Activated CD8-positive, alpha-beta memory T cell treated with anti-CD3 and anti-CD28 coated beads, Interleukin-2, amount 50 U/mL, for 24 hours (primary cell): ENCODE measurements around the gene LAPTM4A.
"Not testable (repeated sequence)": the region's sequence is repeated elsewhere in the genome, so short reads cannot be mapped to it uniquely, and the experiment has no call there.

Experiments
- DNase-seq: peaks from one replicate; pipeline ENCODE4 v3.0.0-alpha.2; 2020; ENCODE audit errors: extremely low read depth

The LAPTM4A gene

GRCh38 chr2:20051532-20052228, at the start of gene LAPTM4A:
Gene LAPTM4A, minus strand, starts transcription at chr2:20051628. Its CDS starts 108 bp downstream, at chr2:20051520.
- peak; percentile 95 for DNase-seq

GRCh38 chr2:20100711-20101110, 49.3 kb upstream of the LAPTM4A start:
- DNase-seq, result no peak

GRCh38 chr2:20099780-20100179, 48.4 kb upstream of the LAPTM4A start:
- no peak for DNase-seq

- DNase-seq, result peak; percentile 60
Measured at GRCh38 chr2:20097889-20098714, 46.7 kb upstream of the LAPTM4A start.

- no peak for DNase-seq
Measured at GRCh38 chr2:20095469-20095868, 44.0 kb upstream of the LAPTM4A start.

GRCh38 chr2:20094955-20095354, 43.5 kb upstream of the LAPTM4A start:
- DNase-seq, result no peak

GRCh38 chr2:20094142-20094755, 42.8 kb upstream of the LAPTM4A start:
- DNase-seq, result no peak

DNA sequence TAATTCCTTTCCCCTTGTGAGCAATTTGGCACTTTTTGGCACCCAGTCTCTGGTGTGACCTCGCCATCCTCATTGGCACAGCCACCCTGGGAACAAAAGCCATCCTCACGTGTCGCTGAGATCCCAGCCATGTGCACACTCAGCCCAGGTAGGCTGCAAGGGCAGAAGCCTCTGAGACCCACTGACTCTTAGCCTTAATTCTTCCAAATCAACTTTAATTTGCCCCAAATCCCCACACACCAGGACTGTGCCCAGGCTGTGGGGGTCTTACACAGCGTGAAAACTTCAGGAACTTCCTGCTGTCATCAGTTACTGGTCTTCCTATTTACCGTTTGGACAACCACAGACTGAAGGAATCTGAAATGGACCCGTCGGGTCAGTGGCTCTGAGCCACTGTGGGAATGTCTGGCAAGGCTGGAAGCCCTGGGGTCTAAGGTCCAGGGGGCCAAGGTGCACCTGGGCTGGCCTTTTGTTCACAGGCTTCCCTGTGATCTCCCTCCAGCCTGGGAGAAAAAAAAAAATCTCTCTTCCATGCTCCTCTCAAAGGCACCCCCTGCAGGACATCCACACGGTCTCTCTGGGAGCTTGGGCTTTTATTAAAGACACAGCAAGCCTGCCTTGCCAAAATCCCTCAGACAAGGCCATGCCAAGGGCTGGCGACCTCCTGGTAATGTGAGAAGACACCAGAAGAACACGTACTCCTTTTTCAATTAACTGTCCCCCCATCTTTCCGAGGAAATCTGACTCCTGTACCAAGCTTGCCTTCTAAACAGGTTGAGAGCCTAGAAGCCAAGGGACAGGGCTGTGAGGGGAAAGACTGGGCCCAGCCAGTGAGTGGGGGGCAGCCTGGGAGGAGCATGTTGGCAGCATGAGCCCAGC, 42.1 kb upstream of the LAPTM4A start:
- DNase-seq, result no peak

- DNase-seq, result no peak
Measured at GRCh38 chr2:20092901-20093235, 41.4 kb upstream of the LAPTM4A start.

DNA sequence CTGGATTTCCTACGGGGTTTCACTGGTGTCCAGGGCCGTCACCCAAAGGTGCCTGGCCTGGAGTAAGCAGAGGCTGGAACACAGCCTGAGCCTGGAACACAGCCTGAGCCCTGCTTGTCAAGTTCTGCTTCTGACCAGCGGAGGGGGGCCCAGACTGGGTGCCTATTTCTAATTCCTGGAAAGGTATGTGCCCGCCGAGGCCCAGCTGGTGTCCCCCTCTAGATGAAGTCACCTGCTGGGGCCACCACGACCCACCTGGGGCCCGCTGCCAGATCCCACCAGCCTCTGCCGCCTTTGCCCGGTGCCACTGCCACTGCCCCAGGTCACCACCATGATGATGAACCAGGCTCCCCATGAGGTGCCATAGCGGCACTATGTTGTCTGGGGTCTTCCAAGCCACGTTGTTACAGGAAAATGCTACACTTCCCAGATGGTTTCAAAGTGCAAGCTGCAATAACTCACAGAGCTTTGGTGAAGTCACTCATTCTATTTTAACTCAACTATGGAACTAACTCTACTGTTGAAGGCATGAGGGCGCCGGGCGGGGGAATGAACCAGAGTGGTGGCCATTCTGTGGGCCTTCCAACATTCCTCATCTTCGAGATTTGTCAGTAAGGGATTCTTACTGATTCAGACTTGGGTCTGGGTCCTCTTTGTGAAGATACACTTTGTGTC, 40.9 kb upstream of the LAPTM4A start:
- DNase-seq, result no peak

DNA sequence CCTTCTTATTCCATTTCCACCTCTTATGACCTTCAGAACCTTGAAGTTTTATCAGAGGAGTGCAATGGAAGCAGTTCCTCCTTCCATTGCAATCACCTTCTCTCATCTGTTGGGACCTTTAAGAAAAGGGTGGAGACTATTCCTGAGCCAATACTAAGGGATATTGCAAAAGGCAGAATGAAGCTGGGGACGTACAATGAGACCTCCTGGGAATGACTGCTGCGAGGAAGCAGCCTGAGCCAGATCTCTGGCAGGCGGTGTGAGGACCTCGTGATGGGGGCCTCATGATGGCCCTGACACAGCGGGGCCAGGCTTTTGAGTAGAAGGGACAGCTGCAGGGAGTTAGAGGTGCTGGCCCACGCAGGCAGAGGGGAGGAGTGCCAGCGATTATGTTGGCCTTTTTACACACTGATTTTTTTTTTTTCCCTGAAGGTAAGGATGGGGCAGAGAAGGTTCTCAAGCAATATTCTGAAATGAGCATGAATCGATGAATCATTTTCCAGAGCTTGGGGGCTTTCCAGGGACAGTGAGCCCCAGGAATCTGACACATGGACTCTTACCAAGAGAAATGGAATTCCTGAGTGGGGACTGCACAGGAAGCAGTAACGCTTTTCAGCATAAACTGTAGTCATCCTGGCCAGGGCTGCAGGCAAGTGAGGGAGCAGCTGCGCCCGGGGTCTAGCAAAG, 40.0 kb upstream of the LAPTM4A start:
- DNase-seq, result no peak

DNA sequence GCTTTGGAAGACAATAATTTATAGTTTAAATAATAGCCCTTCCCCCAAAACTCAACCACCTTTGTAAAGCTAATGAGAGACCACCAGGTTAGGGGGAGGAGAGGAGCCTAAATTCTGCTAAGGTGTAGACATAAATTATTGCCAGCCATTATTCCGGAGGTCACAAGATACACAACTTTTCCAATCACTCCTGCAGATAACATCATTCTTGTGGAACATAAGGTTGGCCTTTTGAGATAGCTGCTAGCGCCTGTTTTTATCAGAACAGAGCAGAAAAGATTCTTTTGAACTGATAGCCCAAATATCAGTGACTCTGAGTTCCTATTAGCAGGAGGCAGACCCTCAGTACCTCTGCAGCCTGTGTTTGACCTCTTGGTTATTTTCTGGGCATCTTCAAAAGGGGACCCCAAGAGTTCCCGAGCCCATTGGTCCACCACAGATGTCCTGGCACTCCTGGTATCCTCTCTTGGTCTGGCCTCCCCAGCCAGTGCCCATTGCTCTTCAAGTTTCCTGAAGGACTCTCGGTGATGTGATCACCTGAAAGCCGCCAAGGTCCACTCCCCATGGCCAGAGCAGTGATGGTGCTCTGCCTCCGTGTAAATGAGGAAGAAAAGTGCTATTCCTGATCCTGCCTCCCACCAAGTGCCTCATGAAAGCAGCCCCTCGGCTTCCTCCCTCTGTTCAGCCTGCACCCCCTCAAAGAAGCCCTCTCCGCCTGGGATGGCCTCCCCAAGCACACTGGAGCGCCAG, 38.5 kb upstream of the LAPTM4A start:
- DNase-seq, result no peak

DNA sequence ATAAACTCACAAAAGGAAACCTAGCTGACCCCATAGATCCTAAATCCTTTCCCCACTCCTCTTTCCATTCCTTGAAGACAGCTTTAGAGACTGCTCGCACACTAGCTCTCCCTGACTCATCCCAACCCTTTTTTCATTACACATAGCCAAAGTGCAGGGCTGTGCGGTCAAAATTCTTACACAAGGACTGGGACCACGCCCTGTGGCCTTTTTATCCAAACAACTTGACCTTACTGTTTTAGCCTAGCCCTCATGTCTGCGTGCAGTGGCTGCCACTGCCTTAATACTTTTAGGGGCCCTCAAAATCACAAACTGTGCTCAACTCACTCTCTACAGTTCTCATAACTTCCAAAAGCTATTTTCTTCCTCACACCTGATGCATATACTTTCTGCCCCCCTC, 34.5 kb upstream of the LAPTM4A start:
- DNase-seq, result not testable (repeated sequence)

- DNase-seq, result not testable (repeated sequence)
Measured at GRCh38 chr2:20082812-20083211, 31.4 kb upstream of the LAPTM4A start.

DNA sequence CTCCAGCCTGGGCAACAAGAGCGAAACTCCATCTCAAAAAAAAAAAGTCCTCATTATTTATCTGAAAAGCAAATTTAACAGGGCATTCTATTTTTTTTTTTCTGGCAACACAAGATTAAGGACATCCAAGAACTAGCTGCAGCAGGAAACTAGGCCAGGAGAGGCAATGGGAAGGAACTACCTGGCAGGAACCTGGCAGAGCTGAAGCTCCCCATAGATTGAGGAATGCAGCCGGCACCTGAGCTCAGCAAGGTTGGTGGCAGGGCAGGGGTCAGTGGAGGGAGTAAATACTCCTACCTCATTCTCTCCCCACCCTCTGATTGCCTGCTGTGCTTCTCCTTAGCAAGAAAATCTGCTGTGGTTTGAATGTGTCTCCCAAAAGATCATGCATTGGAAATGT, 30.4 kb upstream of the LAPTM4A start:
- no peak for DNase-seq

DNA sequence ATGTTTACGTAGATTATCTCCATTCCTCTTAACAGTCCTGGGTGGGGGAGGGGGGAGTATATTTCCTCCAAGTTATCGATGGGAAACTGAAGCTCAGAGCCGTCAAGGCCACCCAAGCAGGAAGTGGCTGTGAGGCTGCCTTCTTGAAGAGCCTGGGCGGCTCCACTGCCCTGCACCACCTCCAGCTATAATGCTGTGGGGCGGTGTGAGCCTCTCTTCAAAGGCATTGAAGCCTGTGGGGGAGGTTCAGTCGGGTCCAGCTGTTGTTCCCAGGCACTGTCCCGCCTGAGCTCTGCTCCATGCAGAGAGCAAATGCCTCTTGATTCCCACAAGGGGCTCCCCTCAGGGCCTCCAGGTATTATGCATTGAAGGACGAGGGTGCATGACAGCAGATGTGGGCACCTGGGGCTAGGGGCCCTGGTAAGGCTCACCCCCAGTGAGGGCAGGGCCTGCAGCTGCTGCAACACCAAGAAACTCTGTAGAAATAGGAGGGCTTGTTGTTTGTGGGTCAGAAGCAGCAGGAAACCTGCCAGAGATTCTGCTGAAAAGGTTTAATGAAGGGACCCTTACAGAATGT, 29.5 kb upstream of the LAPTM4A start:
- no peak for DNase-seq

DNA sequence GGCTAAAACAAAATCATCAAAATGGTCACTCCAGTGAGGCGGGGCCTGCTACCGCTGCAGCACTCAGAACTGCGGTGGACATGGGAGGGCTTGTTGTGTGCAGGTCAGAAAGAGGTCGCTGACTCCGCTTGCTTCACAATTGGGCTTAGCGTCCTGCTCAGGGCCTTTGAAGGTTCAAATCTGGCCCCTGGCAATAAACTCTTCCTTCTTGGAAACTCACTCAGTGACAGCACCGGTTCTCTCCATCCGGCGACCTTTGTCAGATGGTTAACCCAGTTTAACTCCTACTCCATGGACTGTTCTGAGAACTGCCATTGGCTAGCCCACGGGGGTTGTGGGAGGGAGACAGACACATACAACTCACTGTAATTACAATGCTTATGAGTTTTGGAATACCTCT, 29.0 kb upstream of the LAPTM4A start:
- DNase-seq, result no peak

DNA sequence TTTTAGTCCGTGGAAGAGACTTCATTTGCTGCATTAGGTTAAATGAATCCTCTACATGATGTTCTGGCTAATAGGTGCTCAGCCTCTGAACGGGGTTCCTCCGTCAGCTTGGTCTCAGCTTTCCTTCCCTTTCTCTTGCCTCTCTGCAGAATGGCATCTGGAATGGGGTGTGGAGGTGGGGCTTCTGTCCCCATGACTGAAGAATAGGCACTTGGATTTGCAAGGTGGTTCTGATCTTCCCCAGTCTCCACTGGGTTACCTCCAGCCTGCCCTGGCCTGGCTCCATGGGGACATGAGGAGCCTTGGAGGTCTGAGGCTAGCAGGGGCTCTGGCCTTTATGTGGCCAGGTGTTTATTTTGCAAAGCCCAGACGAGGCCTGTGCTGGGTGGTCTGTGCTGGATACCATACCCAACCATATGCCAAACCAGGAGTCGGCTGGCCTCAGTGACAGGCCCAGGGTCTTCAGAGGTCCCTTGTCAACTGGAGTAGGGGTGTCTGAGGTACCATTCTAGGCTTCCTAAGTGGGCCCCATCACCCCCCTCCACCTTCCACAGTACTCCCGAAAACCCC, 28.2 kb upstream of the LAPTM4A start:
- no peak for DNase-seq

GRCh38 chr2:20077411-20077940, 26.0 kb upstream of the LAPTM4A start:
- no peak for DNase-seq
